Measurements from ENCODE around the gene MRPL52. TPM values are rescaled to one million over a fixed set of nuclear protein-coding genes. Genes with fewer than 3 reads are reported as not detected.

Gene MRPL52
- total RNA-seq, 1 donor from 2014 or later = 110 TPM

DNA sequence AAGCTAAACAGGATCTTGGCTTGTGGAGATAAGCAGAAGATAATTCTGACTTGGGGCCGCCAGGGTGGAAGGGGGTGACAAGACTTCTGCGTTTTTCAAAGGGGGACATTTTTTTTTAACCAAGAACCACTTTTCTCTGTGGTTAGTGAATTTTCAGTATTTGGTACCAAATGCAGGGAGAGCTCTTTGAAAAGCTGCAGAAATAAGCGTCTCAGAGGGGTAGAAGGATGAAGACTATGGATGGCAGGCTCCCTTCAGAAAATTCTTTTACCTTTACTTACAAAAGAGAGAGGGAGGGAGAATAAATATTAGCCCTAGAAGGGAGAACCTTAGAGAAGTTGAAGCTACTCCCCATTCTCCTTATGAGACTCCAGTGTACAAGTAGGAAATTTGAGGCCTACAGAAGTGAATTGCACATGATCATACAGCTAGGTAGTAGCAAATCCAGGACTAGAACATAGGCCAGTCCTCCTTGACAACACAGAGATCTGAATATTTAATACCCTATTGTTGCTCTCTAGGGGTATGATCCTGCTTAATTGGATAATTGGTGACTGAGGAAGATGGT is 840 bp downstream of the MRPL52 start:
- no peak for DNase-seq (ENCODE audit: missing footprints)
- intact Hi-C loops (cut with DNase I) = no loop called here
- ATAC-seq = no peak

DNA sequence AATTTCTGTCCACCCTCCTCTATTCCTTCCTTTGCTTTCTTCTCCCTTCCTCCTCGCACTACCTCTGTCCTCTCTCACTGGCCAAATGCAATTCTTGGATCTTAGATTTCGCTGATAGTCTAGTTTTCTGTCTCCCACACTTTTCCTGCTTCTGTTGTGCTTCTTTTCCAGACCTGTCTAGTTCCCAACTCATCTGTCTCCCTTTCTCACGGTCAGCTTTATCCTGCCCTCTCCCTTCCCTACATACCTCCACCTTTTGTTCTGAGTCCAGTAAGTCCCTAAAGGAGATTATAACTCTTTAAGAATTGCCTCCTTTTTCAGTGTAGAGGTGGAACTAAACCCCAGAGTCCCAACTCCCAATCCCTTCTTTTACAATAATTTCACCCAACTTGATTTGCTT is 5.8 kb downstream of the MRPL52 start:
- intact Hi-C loops (cut with DNase I) = loop anchor here (1.0 to 5.0 kb wide), 2 partner anchors 17 to 268 kb away; no protein-coding TSS in a partner anchor
- DNase-seq (ENCODE audit: missing footprints) (no peak), ATAC-seq (no peak)

DNA sequence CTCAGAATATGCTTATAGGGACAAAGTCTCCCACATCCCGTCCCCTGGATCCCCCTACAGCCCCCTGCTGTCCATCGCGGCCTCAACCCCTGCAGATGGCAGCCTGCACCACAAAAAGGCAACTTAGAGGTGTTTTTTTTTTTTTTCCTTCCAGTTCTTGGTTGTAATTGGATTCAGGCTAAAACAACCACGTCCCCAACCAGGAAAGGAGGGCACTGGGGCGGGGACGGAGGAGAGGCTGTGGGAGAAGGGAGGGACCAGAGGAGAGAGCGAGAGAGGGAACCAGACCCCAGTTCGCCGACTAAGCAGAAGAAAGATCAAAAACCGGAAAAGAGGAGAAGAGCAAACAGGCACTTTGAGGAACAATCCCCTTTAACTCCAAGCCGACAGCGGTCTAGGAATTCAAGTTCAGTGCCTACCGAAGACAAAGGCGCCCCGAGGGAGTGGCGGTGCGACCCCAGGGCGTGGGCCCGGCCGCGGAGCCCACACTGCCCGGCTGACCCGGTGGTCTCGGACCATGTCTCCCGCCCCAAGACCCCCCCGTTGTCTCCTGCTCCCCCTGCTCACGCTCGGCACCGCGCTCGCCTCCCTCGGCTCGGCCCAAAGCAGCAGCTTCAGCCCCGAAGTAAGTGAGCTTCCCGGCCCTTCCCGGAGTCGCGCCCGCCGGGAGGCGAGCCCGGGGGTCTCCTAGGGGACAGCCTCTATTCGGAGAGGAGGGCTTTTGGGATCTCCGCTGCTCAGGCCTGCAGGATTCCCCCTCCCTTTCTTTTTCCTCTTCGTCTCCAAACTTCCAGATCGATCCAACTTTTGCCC is 6.8 kb downstream of the MRPL52 start, which contains the start of gene MMP14:
Gene MMP14, plus strand, starts transcription at position 285 of the 813 bp plus-strand sequence. Its CDS starts 233 bp downstream, at position 518.
- DNase-seq (ENCODE audit: missing footprints) (peak; percentile 85), ATAC-seq (peak; percentile 79)
- intact Hi-C loops (cut with DNase I) = loop anchor here (2.0 to 5.0 kb wide), 2 partner anchors 14 to 269 kb away; no protein-coding TSS in a partner anchor

DNA sequence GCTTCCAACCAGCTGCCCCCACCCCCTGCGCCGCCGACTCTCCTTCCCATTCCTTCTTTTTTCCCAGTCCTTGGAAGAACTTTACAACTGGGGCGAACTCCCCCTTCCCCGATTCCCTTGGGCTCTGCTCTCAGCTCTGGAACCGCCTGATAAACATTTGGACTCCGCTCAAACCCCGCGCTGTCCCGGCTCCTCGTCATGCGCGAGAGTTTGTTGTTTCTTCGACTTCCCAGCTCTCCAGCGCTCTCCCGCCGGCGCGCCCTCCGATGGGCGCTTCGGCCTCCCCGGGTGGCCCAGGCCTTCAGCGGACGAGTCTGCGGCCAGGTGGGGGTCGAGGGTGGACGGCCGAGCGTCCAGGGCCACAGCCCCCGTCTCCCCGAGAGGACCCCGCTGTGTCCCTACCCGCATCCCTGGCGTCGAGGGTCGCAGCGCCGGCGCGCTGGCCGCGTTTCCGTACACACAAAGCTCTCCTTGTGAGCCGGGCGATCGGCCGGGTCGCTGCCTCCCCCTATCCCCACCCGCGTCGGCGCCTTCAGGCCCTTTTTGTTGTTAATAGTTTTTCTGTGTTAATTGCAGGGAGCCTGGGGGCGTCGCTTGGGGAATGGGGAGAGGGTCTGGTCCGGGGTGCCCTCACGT is 7.5 kb downstream of the MRPL52 start:
- intact Hi-C loops (cut with DNase I) = loop anchor here (2.0 to 5.0 kb wide), 2 partner anchors 14 to 270 kb away; no protein-coding TSS in a partner anchor

DNA sequence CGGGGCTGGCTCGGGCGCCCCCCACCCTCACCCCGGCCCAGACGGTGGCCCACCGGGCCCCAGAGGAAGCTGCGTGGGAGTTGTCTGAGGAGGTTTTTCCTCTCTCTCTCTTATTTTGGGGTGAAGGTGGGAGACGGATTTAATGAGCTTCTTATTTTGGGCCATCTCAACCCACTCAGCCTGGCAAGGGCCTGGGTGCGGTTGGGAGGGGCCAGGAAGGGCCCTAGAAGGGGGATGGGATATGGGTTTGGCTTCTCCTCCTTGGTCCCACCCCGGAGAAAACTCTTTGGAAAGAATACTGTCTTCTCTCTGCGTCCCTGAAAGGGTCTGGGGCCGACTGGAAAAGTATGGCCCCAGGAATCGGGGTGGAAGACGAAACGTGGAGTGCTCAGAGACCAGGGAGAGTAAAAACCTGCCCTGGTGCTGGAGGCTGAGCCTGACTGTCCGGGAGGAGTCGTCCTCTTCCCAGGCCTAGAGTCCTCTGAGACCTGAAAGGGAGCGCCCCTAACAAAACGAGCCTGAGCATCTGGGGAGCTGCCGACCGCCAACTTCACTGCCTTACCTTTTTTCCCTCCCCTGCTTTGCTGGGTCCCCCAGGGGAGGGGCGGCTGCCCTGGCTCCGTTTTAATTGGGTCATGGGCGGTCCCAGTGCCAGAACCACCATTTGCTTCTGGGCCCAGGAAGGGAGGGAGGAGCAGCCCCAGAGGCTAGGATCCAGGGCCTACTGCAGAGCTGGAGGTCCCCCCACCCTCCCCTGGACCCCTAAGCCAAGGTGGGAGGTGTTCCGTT is 8.3 kb downstream of the MRPL52 start:
- intact Hi-C loops (cut with DNase I) = loop anchor here (2.0 to 5.0 kb wide), 2 partner anchors 13 to 271 kb away; no protein-coding TSS in a partner anchor
- ATAC-seq = peak; percentile 63
- no peak for DNase-seq (ENCODE audit: missing footprints)

More for the DNA sequence above, 7.5 kb downstream of the MRPL52 start:
- peak; percentile 77 for ATAC-seq
- DNase-seq (ENCODE audit: missing footprints) = peak; percentile 83

DNA sequence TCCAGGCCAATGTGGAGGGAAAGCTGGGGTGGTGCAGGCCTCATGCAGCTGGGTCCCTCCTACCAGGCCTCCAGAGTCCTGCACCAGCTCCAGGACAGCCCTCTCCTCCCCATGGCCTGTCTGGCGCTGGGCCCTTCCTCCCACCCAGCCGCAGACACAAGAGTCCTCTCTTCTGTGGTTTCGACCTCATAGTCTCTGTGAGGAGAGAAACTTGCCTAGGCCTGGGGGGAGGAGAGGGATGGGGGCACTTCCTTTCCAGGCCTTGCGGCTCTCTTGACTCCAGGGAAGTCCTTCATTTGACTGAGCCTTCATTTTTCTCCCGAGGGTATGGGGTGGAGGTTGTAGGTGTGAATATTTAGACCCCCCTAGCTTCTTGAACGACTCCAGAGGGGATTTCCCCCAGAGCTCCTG is 8.9 kb downstream of the MRPL52 start:
- no peak for DNase-seq (ENCODE audit: missing footprints)
- intact Hi-C loops (cut with DNase I) = loop anchor here (5.0 kb wide), 1 partner anchor 271 kb away; no protein-coding TSS in a partner anchor
- ATAC-seq = peak; percentile 24

DNA sequence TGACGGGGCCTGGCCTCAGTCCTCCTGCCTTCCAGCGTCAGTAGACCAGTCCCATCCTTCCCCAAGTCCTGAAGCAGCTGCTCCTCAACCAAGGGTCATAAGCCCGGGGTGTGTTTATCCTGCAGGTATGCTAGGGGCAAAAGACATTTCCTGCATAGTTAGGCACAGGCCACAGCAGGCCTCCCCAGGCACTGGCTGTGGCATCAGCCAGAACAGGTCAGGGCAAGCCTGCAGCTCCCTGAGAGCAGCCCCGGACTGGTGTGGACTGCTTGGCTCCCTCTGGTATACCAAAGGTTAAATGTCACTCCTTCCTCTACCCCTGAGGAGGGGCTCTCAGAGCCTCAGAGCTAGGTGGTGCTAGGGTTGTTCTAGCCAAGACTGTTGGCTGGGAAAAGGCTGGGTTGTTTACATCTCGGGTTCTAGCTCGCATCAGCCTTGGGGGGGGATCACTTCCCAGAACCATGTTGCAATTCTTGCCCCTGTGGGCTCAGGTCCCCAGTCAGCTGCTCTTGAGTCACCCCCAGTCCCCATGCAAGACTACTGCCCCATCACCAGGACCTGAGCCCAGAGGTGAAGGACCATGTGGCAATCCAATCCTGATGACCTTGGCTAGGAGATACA is 9.6 kb downstream of the MRPL52 start:
- intact Hi-C loops (cut with DNase I) = loop anchor here (5.0 kb wide), 1 partner anchor 272 kb away; no protein-coding TSS in a partner anchor
- no peak for ATAC-seq

DNA sequence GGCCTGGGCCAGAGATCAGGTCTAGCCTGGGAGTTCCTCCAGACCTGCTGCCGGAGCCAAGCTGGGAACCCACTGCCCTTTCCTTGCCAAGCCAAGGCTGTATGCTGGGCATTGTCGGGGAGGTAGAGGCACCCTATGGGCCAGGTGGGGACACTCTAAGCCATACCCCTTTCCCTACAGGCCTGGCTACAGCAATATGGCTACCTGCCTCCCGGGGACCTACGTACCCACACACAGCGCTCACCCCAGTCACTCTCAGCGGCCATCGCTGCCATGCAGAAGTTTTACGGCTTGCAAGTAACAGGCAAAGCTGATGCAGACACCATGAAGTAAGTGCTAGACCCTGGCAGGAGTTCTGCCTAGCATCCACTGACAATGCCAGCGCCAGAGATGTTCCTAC is 11.6 kb downstream of the MRPL52 start:
- DNase-seq (ENCODE audit: missing footprints) (no peak), ATAC-seq (no peak)
- intact Hi-C loops (cut with DNase I) = no loop called here

More for the DNA sequence above, 9.6 kb downstream of the MRPL52 start:
- DNase-seq (ENCODE audit: missing footprints) = no peak

DNA sequence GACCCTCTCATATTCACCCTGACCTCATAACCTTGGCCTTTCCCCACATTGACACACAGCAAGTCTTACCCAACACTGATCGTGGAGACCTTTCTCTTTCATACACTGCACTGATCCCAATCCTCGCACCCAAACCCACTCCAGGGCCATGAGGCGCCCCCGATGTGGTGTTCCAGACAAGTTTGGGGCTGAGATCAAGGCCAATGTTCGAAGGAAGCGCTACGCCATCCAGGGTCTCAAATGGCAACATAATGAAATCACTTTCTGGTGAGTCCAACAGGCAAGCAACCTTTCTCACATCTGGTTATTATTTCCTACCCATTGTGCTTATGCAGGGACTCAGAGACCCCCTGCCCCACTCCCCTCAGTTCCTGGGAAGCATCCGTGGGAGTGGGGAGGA is 12.1 kb downstream of the MRPL52 start:
- ATAC-seq (no peak), DNase-seq (ENCODE audit: missing footprints) (no peak)
- intact Hi-C loops (cut with DNase I) = no loop called here

DNA sequence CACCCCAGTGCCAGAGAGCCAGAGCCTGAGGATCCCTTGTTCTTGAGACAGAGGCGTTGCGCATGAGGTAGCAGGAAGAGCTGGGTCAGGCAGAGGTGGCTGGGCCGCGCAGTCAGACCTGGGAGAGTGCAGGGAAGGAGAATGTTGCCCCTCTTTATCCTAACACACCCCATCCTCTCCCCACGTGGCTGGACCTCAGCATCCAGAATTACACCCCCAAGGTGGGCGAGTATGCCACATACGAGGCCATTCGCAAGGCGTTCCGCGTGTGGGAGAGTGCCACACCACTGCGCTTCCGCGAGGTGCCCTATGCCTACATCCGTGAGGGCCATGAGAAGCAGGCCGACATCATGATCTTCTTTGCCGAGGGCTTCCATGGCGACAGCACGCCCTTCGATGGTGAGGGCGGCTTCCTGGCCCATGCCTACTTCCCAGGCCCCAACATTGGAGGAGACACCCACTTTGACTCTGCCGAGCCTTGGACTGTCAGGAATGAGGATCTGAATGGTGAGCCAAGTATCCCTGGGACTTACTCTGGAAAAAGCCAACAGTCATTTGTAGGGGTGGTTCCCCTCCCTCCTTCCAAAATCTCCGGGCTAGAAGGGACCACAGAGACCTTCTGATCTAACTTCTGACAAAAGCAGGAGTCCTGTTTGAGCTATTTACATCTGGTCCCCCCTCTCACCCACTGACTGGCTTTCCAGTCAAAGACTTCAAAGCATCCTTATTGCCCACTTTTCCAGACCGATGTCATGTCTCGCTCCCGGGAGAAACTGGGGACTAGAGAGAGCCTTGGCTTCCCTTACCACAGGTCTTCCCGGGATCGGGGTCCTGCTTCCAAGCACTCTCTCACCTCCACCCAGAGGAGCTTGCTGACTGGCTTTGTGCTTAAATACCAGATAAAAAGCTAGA is 12.8 kb downstream of the MRPL52 start:
- ATAC-seq (no peak), DNase-seq (ENCODE audit: missing footprints) (no peak)
- intact Hi-C loops (cut with DNase I) = no loop called here

DNA sequence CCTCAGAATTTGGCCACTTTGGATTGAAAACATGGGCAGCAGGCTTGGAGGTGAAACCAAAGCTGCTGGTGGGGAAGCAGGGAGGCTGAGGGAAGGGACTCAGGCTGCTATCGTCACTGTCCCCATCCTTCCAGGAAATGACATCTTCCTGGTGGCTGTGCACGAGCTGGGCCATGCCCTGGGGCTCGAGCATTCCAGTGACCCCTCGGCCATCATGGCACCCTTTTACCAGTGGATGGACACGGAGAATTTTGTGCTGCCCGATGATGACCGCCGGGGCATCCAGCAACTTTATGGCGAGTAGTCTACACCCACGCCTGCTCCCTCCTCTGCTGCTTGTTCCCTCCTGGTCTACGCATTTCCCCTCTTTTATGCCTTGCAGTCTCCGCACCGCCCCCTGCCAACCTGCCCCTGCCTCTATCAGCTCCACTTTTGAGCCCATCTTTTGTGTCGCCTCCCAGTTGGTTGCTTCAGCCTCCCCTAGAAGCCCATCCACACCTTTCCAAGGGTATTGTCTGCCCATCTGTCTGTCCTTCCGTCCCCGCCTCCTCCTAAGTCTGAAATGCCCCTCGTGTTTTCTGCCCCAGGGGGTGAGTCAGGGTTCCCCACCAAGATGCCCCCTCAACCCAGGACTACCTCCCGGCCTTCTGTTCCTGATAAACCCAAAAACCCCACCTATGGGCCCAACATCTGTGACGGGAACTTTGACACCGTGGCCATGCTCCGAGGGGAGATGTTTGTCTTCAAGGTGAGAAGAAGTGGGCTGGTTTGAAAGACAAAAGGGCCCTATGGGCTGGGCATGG is 13.6 kb downstream of the MRPL52 start:
- intact Hi-C loops (cut with DNase I) = no loop called here
- ATAC-seq (no peak), DNase-seq (ENCODE audit: missing footprints) (no peak)

DNA sequence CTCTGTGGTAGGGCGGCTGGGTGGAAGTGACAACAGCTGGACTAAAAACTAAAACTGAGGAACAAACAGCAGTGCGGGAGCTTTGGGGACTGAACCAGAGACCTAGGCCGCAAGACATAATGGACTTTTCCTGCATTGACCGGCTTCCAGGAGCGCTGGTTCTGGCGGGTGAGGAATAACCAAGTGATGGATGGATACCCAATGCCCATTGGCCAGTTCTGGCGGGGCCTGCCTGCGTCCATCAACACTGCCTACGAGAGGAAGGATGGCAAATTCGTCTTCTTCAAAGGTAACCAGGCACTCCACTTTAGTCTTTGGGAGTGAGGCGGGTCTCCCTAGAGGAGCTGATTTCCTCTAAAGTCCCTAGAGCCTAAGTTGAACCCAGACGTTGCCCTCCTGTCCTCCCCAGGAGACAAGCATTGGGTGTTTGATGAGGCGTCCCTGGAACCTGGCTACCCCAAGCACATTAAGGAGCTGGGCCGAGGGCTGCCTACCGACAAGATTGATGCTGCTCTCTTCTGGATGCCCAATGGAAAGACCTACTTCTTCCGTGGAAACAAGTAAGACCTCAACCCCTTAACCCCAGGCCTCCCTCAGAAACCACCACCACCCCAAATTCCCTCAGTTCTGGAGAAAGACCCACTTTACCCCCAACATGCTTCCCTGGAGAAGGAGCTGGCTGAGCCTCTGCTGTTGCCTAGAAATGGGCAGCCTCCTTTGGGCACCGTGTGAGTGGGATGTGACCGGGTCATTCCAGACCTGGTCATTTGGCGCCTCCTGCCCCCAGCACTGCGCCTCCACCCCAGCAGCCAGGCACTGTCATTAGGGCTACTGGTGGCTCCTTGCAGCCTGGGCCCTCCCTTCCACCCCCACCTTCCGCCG is 14.8 kb downstream of the MRPL52 start:
- DNase-seq (ENCODE audit: missing footprints) = no peak
- intact Hi-C loops (cut with DNase I) = no loop called here
- ATAC-seq = no peak

DNA sequence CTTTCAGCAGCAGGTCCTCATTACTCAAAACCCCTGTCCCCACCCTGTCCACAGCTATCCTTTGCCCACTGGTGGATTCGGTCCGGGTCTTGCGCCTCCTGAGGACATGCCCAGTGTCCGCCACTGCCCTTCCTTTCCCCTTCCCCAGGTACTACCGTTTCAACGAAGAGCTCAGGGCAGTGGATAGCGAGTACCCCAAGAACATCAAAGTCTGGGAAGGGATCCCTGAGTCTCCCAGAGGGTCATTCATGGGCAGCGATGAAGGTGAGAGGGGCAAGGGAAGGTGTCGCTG is 15.4 kb downstream of the MRPL52 start:
- no peak for DNase-seq (ENCODE audit: missing footprints)
- intact Hi-C loops (cut with DNase I) = no loop called here
- ATAC-seq = no peak

DNA sequence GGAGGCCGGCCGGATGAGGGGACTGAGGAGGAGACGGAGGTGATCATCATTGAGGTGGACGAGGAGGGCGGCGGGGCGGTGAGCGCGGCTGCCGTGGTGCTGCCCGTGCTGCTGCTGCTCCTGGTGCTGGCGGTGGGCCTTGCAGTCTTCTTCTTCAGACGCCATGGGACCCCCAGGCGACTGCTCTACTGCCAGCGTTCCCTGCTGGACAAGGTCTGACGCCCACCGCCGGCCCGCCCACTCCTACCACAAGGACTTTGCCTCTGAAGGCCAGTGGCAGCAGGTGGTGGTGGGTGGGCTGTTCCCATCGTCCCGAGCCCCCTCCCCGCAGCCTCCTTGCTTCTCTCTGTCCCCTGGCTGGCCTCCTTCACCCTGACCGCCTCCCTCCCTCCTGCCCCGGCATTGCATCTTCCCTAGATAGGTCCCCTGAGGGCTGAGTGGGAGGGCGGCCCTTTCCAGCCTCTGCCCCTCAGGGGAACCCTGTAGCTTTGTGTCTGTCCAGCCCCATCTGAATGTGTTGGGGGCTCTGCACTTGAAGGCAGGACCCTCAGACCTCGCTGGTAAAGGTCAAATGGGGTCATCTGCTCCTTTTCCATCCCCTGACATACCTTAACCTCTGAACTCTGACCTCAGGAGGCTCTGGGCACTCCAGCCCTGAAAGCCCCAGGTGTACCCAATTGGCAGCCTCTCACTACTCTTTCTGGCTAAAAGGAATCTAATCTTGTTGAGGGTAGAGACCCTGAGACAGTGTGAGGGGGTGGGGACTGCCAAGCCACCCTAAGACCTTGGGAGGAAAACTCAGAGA is 16.3 kb downstream of the MRPL52 start:
- no peak for ATAC-seq
- intact Hi-C loops (cut with DNase I) = no loop called here
- no peak for DNase-seq (ENCODE audit: missing footprints)

DNA sequence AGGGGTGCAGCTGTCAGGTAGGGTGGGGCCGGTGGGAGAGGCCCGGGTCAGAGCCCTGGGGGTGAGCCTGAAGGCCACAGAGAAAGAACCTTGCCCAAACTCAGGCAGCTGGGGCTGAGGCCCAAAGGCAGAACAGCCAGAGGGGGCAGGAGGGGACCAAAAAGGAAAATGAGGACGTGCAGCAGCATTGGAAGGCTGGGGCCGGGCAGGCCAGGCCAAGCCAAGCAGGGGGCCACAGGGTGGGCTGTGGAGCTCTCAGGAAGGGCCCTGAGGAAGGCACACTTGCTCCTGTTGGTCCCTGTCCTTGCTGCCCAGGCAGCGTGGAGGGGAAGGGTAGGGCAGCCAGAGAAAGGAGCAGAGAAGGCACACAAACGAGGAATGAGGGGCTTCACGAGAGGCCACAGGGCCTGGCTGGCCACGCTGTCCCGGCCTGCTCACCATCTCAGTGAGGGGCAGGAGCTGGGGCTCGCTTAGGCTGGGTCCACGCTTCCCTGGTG is 17.2 kb downstream of the MRPL52 start:
- intact Hi-C loops (cut with DNase I) = no loop called here
- ATAC-seq (no peak), DNase-seq (ENCODE audit: missing footprints) (no peak)

Measured in Right ventricle myocardium inferior (tissue), 1 donor.